H1 (cell line): ENCODE results near the gene RGS4.
A peak's percentile ranks its signal among the peaks of the same experiment; 100 is the strongest.

ENCODE experiments used
- CHD2 ChIP-seq: IDR thresholded peaks from 2 replicates; pipeline ENCODE4 v1.6.1; 2012; ENCODE audit warnings: low read length, improper control_type of control experiment
- CTCF ChIP-seq, 3 experiments: IDR thresholded peaks; 1 replicate in 2 of 3; 2 replicates in 1 of 3; pipeline versions ENCODE4 v1.5.1 to v1.6.1; 2011; ENCODE audit warnings: low read length in 3 of 3, mild to moderate bottlenecking in 3 of 3, inconsistent platforms in 2 of 3, low read depth in 1 of 3, moderate library complexity in 1 of 3; ENCODE audit not compliant: insufficient read depth in 1 of 3; ENCODE audit errors: control extremely low read depth in 1 of 3
- EP300 ChIP-seq, 2 experiments: IDR thresholded peaks; 1 replicate in 1 of 2; 2 replicates in 1 of 2; pipeline ENCODE4 v1.6.1; 2011 to 2012; ENCODE audit warnings: low read depth in 2 of 2, low read length in 2 of 2, mild to moderate bottlenecking in 2 of 2, borderline replicate concordance in 1 of 2, inconsistent platforms in 1 of 2, moderate library complexity in 1 of 2
- EZH2 ChIP-seq: fragments of 200-600 bp; sonication (generic); IDR thresholded peaks from 2 replicates; pipeline ENCODE4 v1.7.1; 2012; ENCODE audit warnings: low read depth, mild to moderate bottlenecking, moderate library complexity, low read length, inconsistent platforms; ENCODE audit not compliant: severe bottlenecking
- GABPA ChIP-seq: IDR thresholded peaks from 2 replicates; pipeline ENCODE4 v1.6.1; 2011; ENCODE audit warnings: mild to moderate bottlenecking, low read length, moderate library complexity, borderline replicate concordance; ENCODE audit not compliant: insufficient read depth
- POLR2A ChIP-seq, 2 experiments: IDR thresholded peaks; 1 replicate in 1 of 2; 2 replicates in 1 of 2; pipeline ENCODE4 v1.6.1; 2011; ENCODE audit warnings: low read depth in 2 of 2, low read length in 2 of 2, mild to moderate bottlenecking in 2 of 2; ENCODE audit errors: control extremely low read depth in 1 of 2
- RAD21 ChIP-seq, 2 experiments: IDR thresholded peaks in 1 of 2; conservative IDR thresholded peaks in 1 of 2; 2 replicates each; pipeline ENCODE4 v1.6.1; 2011; ENCODE audit warnings: low read depth in 2 of 2, low read length in 2 of 2, improper control_type of control experiment in 1 of 2, inconsistent platforms in 1 of 2, mild to moderate bottlenecking in 1 of 2, moderate library complexity in 1 of 2
- SRF ChIP-seq: IDR thresholded peaks from 2 replicates; pipeline ENCODE4 v1.6.1; 2011; ENCODE audit warnings: mild to moderate bottlenecking, low read depth, low read length, moderate library complexity
- TAF1 ChIP-seq: IDR thresholded peaks from 2 replicates; pipeline ENCODE4 v1.6.1; 2011; ENCODE audit warnings: mild to moderate bottlenecking, low read depth, low read length

- TF ChIP-seq CTCF (IDR thresholded peaks at IDR 0.05; ENCODE audit: control extremely low read depth in 1 of 3, insufficient read depth in 1 of 3, low read depth in 1 of 3, low read length in 3 of 3) (no peak), EZH2 (no peak), EP300 (IDR thresholded peaks at IDR 0.05; ENCODE audit: borderline replicate concordance in 1 of 2, low read depth in 2 of 2, low read length in 2 of 2) (no peak), GABPA (no peak), SRF (peak; percentile 58; the same call in 1 of the 2 replicates), TAF1 (no peak), RAD21 (IDR thresholded peaks at IDR 0.05 in 1 of 2, conservative IDR thresholded peaks at IDR 0.05 in 1 of 2; ENCODE audit: low read depth in 2 of 2, low read length in 2 of 2) (no peak), POLR2A (IDR thresholded peaks at IDR 0.05; ENCODE audit: control extremely low read depth in 1 of 2, low read depth in 2 of 2, low read length in 2 of 2) (no peak), CHD2 (no peak)
Observed at GRCh38 chr1:163055005-163055404, 14.2 kb upstream of the RGS4 start.
